ENCODE measurements around the gene GLRB.

Gene GLRB

GRCh38 chr4:157072002-157072401, 3.9 kb upstream of the GLRB start:
- TF ChIP-seq EZH2phosphoT487 (IDR thresholded peaks at IDR 0.05; ENCODE audit: borderline replicate concordance, low read length): no peak
- no peak for TF ChIP-seq CTCF (IDR thresholded peaks at IDR 0.05; ENCODE audit: low read depth, low read length, poor library complexity, severe bottlenecking)
- no peak overlapping the region for H3K27ac ChIP-seq (ENCODE audit: low read depth, low read length)
- no peaks in the 10 kb centered on the region for H3K9me2 ChIP-seq (replicated peaks; ENCODE audit: control insufficient read depth, low read length)

GRCh38 chr4:157075401-157075800, 549 bp upstream of the GLRB start:
- Histone ChIP-seq H3K4me2 (ENCODE audit: low read length) (no peak overlapping the region), H3K4me1 (ENCODE audit: control insufficient read depth, low read length) (no peaks in the 10 kb centered on the region), H3K4me3 (ENCODE audit: low read length) (no peak overlapping the region), H3F3A (ENCODE audit: control insufficient read depth, insufficient read depth) (no peaks in the 10 kb centered on the region), H3K27ac (ENCODE audit: low read depth, low read length) (no peak overlapping the region), H3K9me3 (ENCODE audit: control insufficient read depth, insufficient read depth, low read length) (no peaks in the 10 kb centered on the region), H3K27me3 (ENCODE audit: control insufficient read depth, low read length) (no peaks in the 10 kb centered on the region), H3K9me2 (replicated peaks; ENCODE audit: control insufficient read depth, low read length) (no peaks in the 10 kb centered on the region), H3K79me2 (ENCODE audit: control insufficient read depth, low read length) (no peaks in the 10 kb centered on the region), H3K36me3 (ENCODE audit: control insufficient read depth, low read length) (no peaks in the 10 kb centered on the region), H4K20me1 (ENCODE audit: control insufficient read depth, insufficient read depth, low read depth, low read length) (no peaks in the 10 kb centered on the region)
- TF ChIP-seq EZH2phosphoT487 (IDR thresholded peaks at IDR 0.05; ENCODE audit: borderline replicate concordance, low read length) (no peak), CTCF (IDR thresholded peaks at IDR 0.05; ENCODE audit: low read depth, low read length, poor library complexity, severe bottlenecking) (no peak)

More at GRCh38 chr4:157072002-157072401, 3.9 kb upstream of the GLRB start:
- H3K4me2 ChIP-seq (ENCODE audit: low read length): no peak overlapping the region
- H3F3A ChIP-seq (ENCODE audit: control insufficient read depth, insufficient read depth): no peaks in the 10 kb centered on the region
- no peaks in the 10 kb centered on the region for H3K36me3 ChIP-seq (ENCODE audit: control insufficient read depth, low read length)
- H3K9me3 ChIP-seq (ENCODE audit: control insufficient read depth, insufficient read depth, low read length): no peaks in the 10 kb centered on the region
- no peaks in the 10 kb centered on the region for H3K4me1 ChIP-seq (ENCODE audit: control insufficient read depth, low read length)
- H3K4me3 ChIP-seq (ENCODE audit: low read length): no peak overlapping the region
- no peaks in the 10 kb centered on the region for H3K79me2 ChIP-seq (ENCODE audit: control insufficient read depth, low read length)
- H4K20me1 ChIP-seq (ENCODE audit: control insufficient read depth, insufficient read depth, low read depth, low read length): no peaks in the 10 kb centered on the region
- H3K27me3 ChIP-seq (ENCODE audit: control insufficient read depth, low read length): no peaks in the 10 kb centered on the region

GRCh38 chr4:157076578-157076947, 613 bp downstream of the GLRB start:
- H3K4me3 ChIP-seq (ENCODE audit: low read length): no peak overlapping the region
- H3K27ac ChIP-seq (ENCODE audit: low read depth, low read length): no peak overlapping the region
- H3F3A ChIP-seq (ENCODE audit: control insufficient read depth, insufficient read depth): no peaks in the 10 kb centered on the region
- no peaks in the 10 kb centered on the region for H3K9me2 ChIP-seq (replicated peaks; ENCODE audit: control insufficient read depth, low read length)
- no peak overlapping the region for H3K4me2 ChIP-seq (ENCODE audit: low read length)
- no peaks in the 10 kb centered on the region for H3K79me2 ChIP-seq (ENCODE audit: control insufficient read depth, low read length)
- TF ChIP-seq EZH2phosphoT487 (IDR thresholded peaks at IDR 0.05; ENCODE audit: borderline replicate concordance, low read length): no peak
- TF ChIP-seq CTCF (IDR thresholded peaks at IDR 0.05; ENCODE audit: low read depth, low read length, poor library complexity, severe bottlenecking): no peak
- no peaks in the 10 kb centered on the region for H3K9me3 ChIP-seq (ENCODE audit: control insufficient read depth, insufficient read depth, low read length)
- H4K20me1 ChIP-seq (ENCODE audit: control insufficient read depth, insufficient read depth, low read depth, low read length): no peaks in the 10 kb centered on the region
- no peaks in the 10 kb centered on the region for H3K4me1 ChIP-seq (ENCODE audit: control insufficient read depth, low read length)
- no peaks in the 10 kb centered on the region for H3K36me3 ChIP-seq (ENCODE audit: control insufficient read depth, low read length)
- no peaks in the 10 kb centered on the region for H3K27me3 ChIP-seq (ENCODE audit: control insufficient read depth, low read length)

GRCh38 chr4:157079441-157079840, 3.5 kb downstream of the GLRB start:
- H3K36me3 ChIP-seq (ENCODE audit: control insufficient read depth, low read length): no peaks in the 10 kb centered on the region
- no peak overlapping the region for H3K27ac ChIP-seq (ENCODE audit: low read depth, low read length)
- H3K4me1 ChIP-seq (ENCODE audit: control insufficient read depth, low read length): no peaks in the 10 kb centered on the region
- H3K9me3 ChIP-seq (ENCODE audit: control insufficient read depth, insufficient read depth, low read length): no peaks in the 10 kb centered on the region
- H3K4me3 ChIP-seq (ENCODE audit: low read length): no peak overlapping the region
- no peaks in the 10 kb centered on the region for H3K27me3 ChIP-seq (ENCODE audit: control insufficient read depth, low read length)
- H3K4me2 ChIP-seq (ENCODE audit: low read length): no peak overlapping the region
- H4K20me1 ChIP-seq (ENCODE audit: control insufficient read depth, insufficient read depth, low read depth, low read length): no peaks in the 10 kb centered on the region
- H3F3A ChIP-seq (ENCODE audit: control insufficient read depth, insufficient read depth): no peaks in the 10 kb centered on the region
- no peaks in the 10 kb centered on the region for H3K9me2 ChIP-seq (replicated peaks; ENCODE audit: control insufficient read depth, low read length)
- TF ChIP-seq CTCF (IDR thresholded peaks at IDR 0.05; ENCODE audit: low read depth, low read length, poor library complexity, severe bottlenecking) (no peak), EZH2phosphoT487 (IDR thresholded peaks at IDR 0.05; ENCODE audit: borderline replicate concordance, low read length) (no peak)
- H3K79me2 ChIP-seq (ENCODE audit: control insufficient read depth, low read length): no peaks in the 10 kb centered on the region

Data from DOHH2 (cell line).